Liver (tissue), 2 donors: ENCODE data around the gene EPC2.

ENCODE experiments used
- CTCF ChIP-seq: fragments of 150-350 bp; IDR thresholded peaks from 2 replicates; pipeline ENCODE4 v1.5.1; 2017; ENCODE audit warnings: improper control_type of control experiment, low read depth, low read length; ENCODE audit not compliant: missing input control
- YY1 ChIP-seq: IDR thresholded peaks from 2 replicates; pipeline ENCODE4 v1.6.1; 2016; ENCODE audit warnings: antibody characterized with exemption, mild to moderate bottlenecking
- donor health status: healthy.

- TF ChIP-seq CTCF (no peak), YY1 (no peak)
Observed at GRCh38 chr2:148756292-148756975, 111.9 kb downstream of the EPC2 start.
